Hematopoietic multipotent progenitor cell treated with erythropoietin and hydrocortisone succinate and interleukin-3 and kit ligand, for 6 days (in vitro differentiated cells): ENCODE data around the gene PIGL.

Source experiments
- DNase-seq: peaks from one replicate; pipeline ENCODE4 v3.0.0-alpha.2; 2015

PIGL gene

DNA sequence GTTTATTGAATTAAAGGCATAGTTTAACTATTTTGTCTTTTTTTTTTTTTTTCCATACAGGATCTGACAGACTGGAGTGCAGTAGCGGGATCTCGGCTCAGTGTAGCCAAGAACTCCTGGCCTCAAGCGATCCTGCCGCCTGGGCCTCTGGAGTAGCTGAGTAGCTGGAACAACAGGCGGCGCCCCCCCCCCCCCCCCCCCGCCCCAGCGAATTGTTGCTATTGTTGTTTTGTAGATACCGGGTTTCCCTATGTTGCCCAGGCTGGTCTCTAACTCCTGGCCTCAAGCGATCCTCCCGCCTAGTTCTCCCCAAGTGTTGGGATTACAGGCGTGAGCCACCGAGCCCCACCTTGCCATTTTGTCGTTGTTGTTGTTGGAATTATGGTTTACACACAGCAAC is 137.6 kb downstream of the PIGL start:
- no peak for DNase-seq

DNA sequence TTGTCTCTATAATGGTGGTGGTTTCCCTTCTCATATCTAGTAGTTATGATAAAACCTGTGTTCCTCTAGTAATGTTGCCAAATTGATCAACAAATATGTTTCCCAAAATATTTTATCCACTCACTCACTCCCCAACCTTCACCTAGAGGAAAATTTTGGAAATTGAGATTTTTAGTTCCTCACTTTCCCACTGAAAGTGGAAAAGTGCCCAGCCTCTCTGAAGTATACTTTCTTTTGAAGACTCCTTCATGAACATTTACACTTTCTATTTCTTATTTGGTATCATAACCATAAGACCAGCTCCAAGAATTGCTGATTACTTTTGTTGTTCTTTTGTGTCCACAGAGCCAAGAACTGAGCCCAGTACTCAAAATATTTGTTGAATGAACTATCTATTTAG is 141.4 kb downstream of the PIGL start:
- no peak for DNase-seq

DNA sequence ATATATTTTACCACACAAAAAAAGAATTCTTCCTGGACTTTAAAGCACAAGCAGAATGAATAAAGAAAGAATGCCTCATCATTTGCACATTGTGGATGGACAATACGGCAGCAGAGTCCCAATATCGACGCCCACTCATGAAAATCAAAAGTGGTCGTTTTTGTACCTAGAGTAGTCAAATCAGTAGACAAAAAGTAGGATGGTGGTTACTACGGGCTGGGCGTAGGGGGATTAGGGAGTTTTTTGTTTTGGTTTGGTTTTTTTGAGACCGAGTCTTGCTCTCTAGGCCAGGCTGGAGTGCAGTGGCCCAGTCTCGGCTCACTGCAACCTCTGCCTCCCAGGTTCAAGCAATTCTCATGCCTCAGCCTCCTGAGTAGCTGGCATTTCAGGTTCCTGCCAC is 144.9 kb downstream of the PIGL start:
- no peak for DNase-seq

DNA sequence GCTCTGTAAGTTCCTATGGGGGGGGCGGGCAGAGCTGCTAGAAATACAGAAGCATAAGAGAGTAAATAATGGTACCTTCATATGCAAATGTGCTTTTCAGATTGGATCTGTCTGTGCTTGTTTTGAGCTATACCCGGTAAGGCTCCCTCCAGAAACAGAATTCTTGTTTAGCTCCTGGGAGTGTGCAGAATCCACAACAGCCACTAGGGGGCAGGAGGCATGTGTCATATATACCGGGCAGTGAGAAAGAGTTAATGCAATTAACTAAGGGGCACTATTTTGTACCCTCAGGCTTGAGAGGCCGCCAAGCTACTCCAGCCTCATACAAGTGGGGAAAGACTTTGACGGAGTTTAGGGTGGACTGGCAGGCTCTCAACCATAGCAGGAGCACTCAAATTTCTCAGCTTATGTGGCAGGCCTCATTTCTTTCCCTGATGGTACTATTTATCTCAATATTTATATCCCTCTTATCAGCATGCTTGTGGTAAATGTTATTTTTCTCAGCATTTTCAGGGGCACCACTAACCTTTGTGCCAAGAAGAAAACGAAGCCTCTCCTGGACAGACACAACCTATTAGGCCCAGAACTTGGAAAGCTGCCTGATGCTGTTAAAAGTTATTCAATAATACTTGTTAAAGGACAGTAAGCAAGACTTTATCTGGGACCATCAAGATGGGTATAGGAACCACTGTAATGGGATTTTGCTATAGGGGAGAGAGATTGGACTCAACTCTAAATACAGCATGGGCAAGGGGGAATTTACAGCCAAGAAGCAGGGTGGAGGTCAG is 146.9 kb downstream of the PIGL start:
- DNase-seq, result peak; percentile 92

DNA sequence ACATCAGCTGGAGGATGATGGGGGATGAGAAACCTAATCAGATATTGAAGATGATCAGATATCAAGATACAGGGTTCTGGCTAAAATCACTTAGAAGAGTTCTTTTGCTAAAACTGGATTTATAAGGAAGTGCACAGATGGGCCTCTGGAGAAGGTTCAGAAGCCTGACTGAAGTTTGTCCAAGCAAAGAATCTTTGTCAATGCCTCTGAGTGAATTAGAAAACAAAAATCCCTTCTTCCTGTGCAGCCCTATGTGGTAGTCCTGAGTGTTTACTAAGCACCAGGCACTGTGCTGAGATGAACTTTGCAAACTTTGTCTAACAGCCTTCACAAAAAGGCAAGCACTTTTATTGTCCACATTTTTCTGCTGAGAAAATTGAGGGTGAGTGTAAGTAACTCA is 147.6 kb downstream of the PIGL start:
- no peak for DNase-seq

DNA sequence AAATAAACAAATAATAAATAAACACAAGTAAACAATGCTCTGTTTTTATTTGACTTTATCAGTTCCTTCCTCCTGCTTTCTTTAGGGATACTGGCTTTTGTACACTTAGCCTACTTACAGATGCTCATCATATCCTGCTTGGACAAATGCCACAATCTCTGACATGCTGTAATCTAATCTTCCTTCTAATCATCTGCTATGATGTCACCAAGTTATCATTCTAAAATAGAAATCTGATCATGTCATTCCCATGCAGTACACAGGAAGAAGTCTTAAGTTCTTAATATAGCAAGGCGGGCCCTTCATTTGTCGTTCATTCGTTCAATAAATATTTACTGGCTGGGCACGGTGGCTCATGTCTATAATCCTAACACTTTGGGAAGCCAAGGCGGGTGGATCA is 154.7 kb downstream of the PIGL start:
- peak; percentile 41 for DNase-seq

DNA sequence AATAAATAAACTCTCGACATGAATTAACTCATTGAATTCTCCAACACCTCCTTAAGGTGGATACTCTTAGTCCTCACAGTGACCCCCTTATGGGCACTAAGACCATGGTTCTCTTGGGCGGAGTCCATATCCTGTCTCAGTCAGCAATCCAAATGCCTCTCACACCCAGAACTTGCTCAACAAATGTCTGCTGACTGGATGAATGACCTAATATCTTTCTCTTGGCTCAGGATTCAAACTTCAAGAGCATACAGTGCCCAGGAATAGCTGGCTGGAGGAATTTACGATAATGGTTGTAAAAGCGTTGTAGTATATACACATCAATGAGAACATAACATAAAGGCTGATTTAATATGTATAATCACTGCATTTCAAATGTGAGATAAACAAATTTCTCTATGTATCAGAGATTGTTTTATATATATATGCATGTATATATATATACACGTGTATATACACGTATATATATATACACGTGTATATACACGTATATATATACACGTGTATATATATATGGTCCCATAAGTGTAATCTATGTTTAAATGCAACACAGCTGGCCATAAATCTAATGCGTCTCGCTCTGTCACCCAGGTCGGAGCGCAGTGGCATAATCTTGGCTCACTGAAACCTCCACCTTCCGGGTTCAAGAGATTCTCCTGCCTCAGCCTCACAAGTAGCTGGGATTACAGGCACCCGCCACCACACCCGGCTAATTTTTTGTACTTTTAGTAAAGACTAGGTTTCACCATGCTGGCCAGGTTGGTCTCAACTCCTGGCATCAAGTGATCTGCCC is 157.3 kb downstream of the PIGL start:
- DNase-seq, result no peak
